GM18867 (cell line): ENCODE results near the gene TFDP2.

Experiments
- ATAC-seq: cut with Tn5 transposase; IDR thresholded peaks from one replicate; pipeline ENCODE4 v1.9.1; 2021; ENCODE audit warnings: mild to moderate bottlenecking, moderate library complexity; ENCODE audit not compliant: unreplicated experiment

Gene TFDP2

GRCh38 chr3:141972399-141972798 is 176.9 kb downstream of the TFDP2 start:
- ATAC-seq = no peak

- ATAC-seq = no peak
Observed at GRCh38 chr3:141971571-141971970, 177.8 kb downstream of the TFDP2 start.

- ATAC-seq = no peak
Observed at GRCh38 chr3:141969711-141970110, 179.6 kb downstream of the TFDP2 start.

GRCh38 chr3:141965471-141965870 is 183.9 kb downstream of the TFDP2 start:
- no peak for ATAC-seq

GRCh38 chr3:141963301-141963700 is 186.0 kb downstream of the TFDP2 start:
- no peak for ATAC-seq

- no peak for ATAC-seq
Observed at GRCh38 chr3:141960731-141961130, 188.6 kb downstream of the TFDP2 start.

- ATAC-seq = no peak
Observed at GRCh38 chr3:141959589-141960554, 189.5 kb downstream of the TFDP2 start.

GRCh38 chr3:141955175-141955574 is 194.2 kb downstream of the TFDP2 start:
- no peak for ATAC-seq

GRCh38 chr3:141952611-141953010 is 196.7 kb downstream of the TFDP2 start:
- ATAC-seq = no peak

- ATAC-seq = no peak
Observed at GRCh38 chr3:141950572-141951493, 198.5 kb downstream of the TFDP2 start.

GRCh38 chr3:141949972-141950371 is 199.4 kb downstream of the TFDP2 start:
- no peak for ATAC-seq

GRCh38 chr3:141949399-141949798 is 199.9 kb downstream of the TFDP2 start:
- ATAC-seq = no peak

GRCh38 chr3:141945726-141946485 is 203.4 kb downstream of the TFDP2 start:
- no peak for ATAC-seq

- ATAC-seq = no peak
Observed at GRCh38 chr3:141942006-141942405, 207.3 kb downstream of the TFDP2 start.

GRCh38 chr3:141941093-141941492 is 208.3 kb downstream of the TFDP2 start:
- no peak for ATAC-seq

- ATAC-seq = no peak
Observed at GRCh38 chr3:141940194-141940776, 209.1 kb downstream of the TFDP2 start.

- ATAC-seq = no peak
Observed at GRCh38 chr3:141939759-141940158, 209.6 kb downstream of the TFDP2 start.

- ATAC-seq = no peak
Observed at GRCh38 chr3:141938011-141938500, 211.3 kb downstream of the TFDP2 start.

- no peak for ATAC-seq
Observed at GRCh38 chr3:141934354-141934753, 215.0 kb downstream of the TFDP2 start.
